ENCODE measurements around the gene SFXN2.

- TF ChIP-seq CTCF (conservative IDR thresholded peaks at IDR 0.05; ENCODE audit: low read length) (no peak), EZH2phosphoT487 (IDR thresholded peaks at IDR 0.05; ENCODE audit: borderline replicate concordance) (no peak)
Observed at GRCh38 chr10:102720337-102720736, 5.9 kb downstream of the SFXN2 start.
